GM13976 (cell line): Measurements from ENCODE around the gene NDUFB11.

Source experiments
- DNase-seq: peaks from one replicate; pipeline ENCODE4 v3.0.0; 2012; ENCODE audit warnings: low spot score
- CTCF ChIP-seq: IDR thresholded peaks from 2 replicates; pipeline ENCODE4 v1.5.1; 2012; ENCODE audit warnings: borderline replicate concordance, mild to moderate bottlenecking; ENCODE audit not compliant: insufficient read depth; ENCODE audit errors: extremely low read depth, missing control alignments, control extremely low read depth
- in situ Hi-C: fragments of 300-500 bp; cut with MboI; formaldehyde crosslinking; loops from one replicate; pipeline ENCODE4 v1.12.0; 2022; ENCODE audit warnings: low sequenced_read_pairs, mixed read lengths, inconsistent platforms; ENCODE audit not compliant: unreplicated experiment

The NDUFB11 gene

GRCh38 chrX:47189906-47190305 is 45.4 kb upstream of the NDUFB11 start:
- in situ Hi-C loops: loop anchor here (10.0 kb wide), 2 partner anchors 195 to 335 kb away; no protein-coding TSS in a partner anchor
- TF ChIP-seq CTCF: no peak
- no peak for DNase-seq

GRCh38 chrX:47187106-47187677 is 42.7 kb upstream of the NDUFB11 start:
- no peak for TF ChIP-seq CTCF
- in situ Hi-C loops: no loop called here
- DNase-seq: no peak

- no peak for DNase-seq
- in situ Hi-C loops: no loop called here
- TF ChIP-seq CTCF: no peak
These were observed 41.7 kb upstream of the NDUFB11 start for GRCh38 chrX:47186096-47186740.

GRCh38 chrX:47185241-47185640 is 40.7 kb upstream of the NDUFB11 start:
- no peak for TF ChIP-seq CTCF
- in situ Hi-C loops: no loop called here
- no peak for DNase-seq

GRCh38 chrX:47184486-47184885 is 40.0 kb upstream of the NDUFB11 start:
- no peak for TF ChIP-seq CTCF
- DNase-seq: no peak
- in situ Hi-C loops: no loop called here

- in situ Hi-C loops: no loop called here
- no peak for TF ChIP-seq CTCF
These were observed 37.7 kb upstream of the NDUFB11 start for GRCh38 chrX:47182106-47182700.

More at GRCh38 chrX:47182106-47182700, 37.7 kb upstream of the NDUFB11 start:
- DNase-seq: no peak
